K562 (cell line): Measurements from ENCODE around the gene ARV1. TPM values are rescaled to one million over a fixed set of nuclear protein-coding genes. Genes with fewer than 3 reads are reported as not detected.
A peak's percentile ranks its signal among the peaks of the same experiment; 100 is the strongest.

ENCODE experiments used
- ARID2 ChIP-seq: fragments of 450-650 bp; IDR thresholded peaks from 2 replicates; pipeline ENCODE4 v1.6.1; 2017; ENCODE audit warnings: antibody characterized with exemption, mild to moderate bottlenecking
- ATF1 ChIP-seq, 2 experiments: fragments of 450-650 bp in 1 of 2; IDR thresholded peaks; 2 replicates each; pipeline ENCODE4 v1.6.1; 2016; ENCODE audit warnings: missing compliant biosample characterization in 1 of 2, missing genetic modification characterization in 1 of 2
- EZH2 ChIP-seq: IDR thresholded peaks from 2 replicates; pipeline ENCODE4 v1.6.1; 2012; ENCODE audit warnings: low read depth, mild to moderate bottlenecking, inconsistent platforms, low read length, borderline replicate concordance
- HDAC1 ChIP-seq, 2 experiments: fragments of 450-650 bp; IDR thresholded peaks; 2 replicates each; pipeline ENCODE4 v1.6.1; 2016 to 2017; ENCODE audit warnings: inconsistent platforms in 1 of 2, mild to moderate bottlenecking in 1 of 2, moderate library complexity in 1 of 2
- KLF6 ChIP-seq: fragments of 250-450 bp; sonication (Bioruptor Pico); IDR thresholded peaks from 2 replicates; pipeline ENCODE4 v1.4.0; 2020; ENCODE audit warnings: mild to moderate bottlenecking, moderate library complexity, borderline replicate concordance
- MYNN ChIP-seq, 2 experiments: sonication (generic); formaldehyde crosslinking in 1 of 2; IDR thresholded peaks; 2 replicates each; pipeline versions ENCODE4 v1.5.0 to v1.6.1; 2016 to 2020; ENCODE audit warnings: antibody characterized with exemption in 1 of 2, missing genetic modification reagents in 1 of 2
- PCBP2 ChIP-seq: fragments of 200-400 bp; formaldehyde crosslinking; IDR thresholded peaks from 2 replicates; pipeline ENCODE4 v1.6.1; 2018; ENCODE audit warnings: low read length, low read depth, mild to moderate bottlenecking, moderate library complexity; ENCODE audit not compliant: poor library complexity, severe bottlenecking
- RCOR1 ChIP-seq, 2 experiments: IDR thresholded peaks; 2 replicates each; pipeline ENCODE4 v1.6.1; 2012; ENCODE audit warnings: low read depth in 2 of 2, low read length in 2 of 2, borderline replicate concordance in 1 of 2, improper control_type of control experiment in 1 of 2
- TAF9B ChIP-seq: fragments of 450-650 bp; IDR thresholded peaks from 2 replicates; pipeline ENCODE4 v1.6.1; 2018; ENCODE audit warnings: mild to moderate bottlenecking; ENCODE audit not compliant: partially characterized antibody
- TBL1XR1 ChIP-seq, 2 experiments: IDR thresholded peaks; 2 replicates each; pipeline ENCODE4 v1.6.1; 2012; ENCODE audit warnings: improper control_type of control experiment in 2 of 2, low read length in 2 of 2, mild to moderate bottlenecking in 1 of 2
- U2AF2 ChIP-seq: fragments of 200-400 bp; formaldehyde crosslinking; optimal IDR thresholded peaks from 2 replicates; pipeline ENCODE3; 2017; ENCODE audit warnings: low read depth, mild to moderate bottlenecking, low read length
- ZNF253 ChIP-seq: fragments of 250-450 bp; sonication (Bioruptor Pico); conservative IDR thresholded peaks from 2 replicates; pipeline ENCODE4 v1.6.1; 2021; ENCODE audit warnings: mild to moderate bottlenecking
- ZNF780A ChIP-seq: fragments of 250-450 bp; sonication (Bioruptor Pico); IDR thresholded peaks from 2 replicates; pipeline ENCODE4 v1.5.0; 2021; ENCODE audit warnings: mild to moderate bottlenecking
- polyA plus RNA-seq, 8 experiments: library from polyadenylated mRNA; depleted of rRNA in 4 of 8; stranded (reverse) in 5 of 8; unstranded in 3 of 8; fragments of >200 nt; fragmentation: Nextera tagmentation in 2 of 8; fragmentation: Illumina TruSeq in 1 of 8; extraction: Ambion mirVana in 2 of 8; extraction: Trizol in 1 of 8; gene quantifications; 2 replicates each; pipeline versions ENCODE4 v1.2.1 to v1.2.3, GENCODE V29; 2011 to 2014; ENCODE audit warnings: inconsistent platforms in 1 of 8, missing spikeins in 1 of 8
- total RNA-seq, 7 experiments: library from RNA; depleted of rRNA in 6 of 7; stranded (reverse); fragments of >200 nt in 6 of 7; fragmentation: Illumina TruSeq in 2 of 7; extraction: Trizol in 2 of 7; gene quantifications; 2 replicates each; pipeline versions ENCODE4 v1.2.1 to v1.2.3, GENCODE V29; 2011 to 2021; ENCODE audit warnings: low replicate concordance in 1 of 7
- TF ChIP-seq, protein P1 (sequence below): sonication (generic); formaldehyde crosslinking; IDR thresholded peaks from 2 replicates; pipeline ENCODE4 v1.8.0; 2022; ENCODE audit warnings: missing genetic modification reagents, mild to moderate bottlenecking, borderline replicate concordance
- TF ChIP-seq, protein P2 (sequence below): fragments of 450-650 bp; IDR thresholded peaks from 2 replicates; pipeline ENCODE4 v1.6.1; 2014; ENCODE audit warnings: low read depth, mild to moderate bottlenecking, moderate library complexity, borderline replicate concordance
- TF ChIP-seq, protein P3 (sequence below): fragments of 200-800 bp; sonication (Bioruptor generic); IDR thresholded peaks from 2 replicates; pipeline ENCODE4 v1.6.1; 2017; ENCODE audit warnings: missing genetic modification characterization, missing compliant biosample characterization
- TF ChIP-seq, protein P4 (sequence below): sonication (generic); formaldehyde crosslinking; IDR thresholded peaks from 2 replicates; pipeline ENCODE4 v1.8.0; 2022; ENCODE audit warnings: mild to moderate bottlenecking, missing genetic modification reagents

Gene ARV1
- total and polyA plus RNA-seq, 9 of the 15 experiments (the other 6 are each of a cell fraction or from before 2014, with no cell fraction given): 54.8 to 139 (median 74.0) TPM

DNA sequence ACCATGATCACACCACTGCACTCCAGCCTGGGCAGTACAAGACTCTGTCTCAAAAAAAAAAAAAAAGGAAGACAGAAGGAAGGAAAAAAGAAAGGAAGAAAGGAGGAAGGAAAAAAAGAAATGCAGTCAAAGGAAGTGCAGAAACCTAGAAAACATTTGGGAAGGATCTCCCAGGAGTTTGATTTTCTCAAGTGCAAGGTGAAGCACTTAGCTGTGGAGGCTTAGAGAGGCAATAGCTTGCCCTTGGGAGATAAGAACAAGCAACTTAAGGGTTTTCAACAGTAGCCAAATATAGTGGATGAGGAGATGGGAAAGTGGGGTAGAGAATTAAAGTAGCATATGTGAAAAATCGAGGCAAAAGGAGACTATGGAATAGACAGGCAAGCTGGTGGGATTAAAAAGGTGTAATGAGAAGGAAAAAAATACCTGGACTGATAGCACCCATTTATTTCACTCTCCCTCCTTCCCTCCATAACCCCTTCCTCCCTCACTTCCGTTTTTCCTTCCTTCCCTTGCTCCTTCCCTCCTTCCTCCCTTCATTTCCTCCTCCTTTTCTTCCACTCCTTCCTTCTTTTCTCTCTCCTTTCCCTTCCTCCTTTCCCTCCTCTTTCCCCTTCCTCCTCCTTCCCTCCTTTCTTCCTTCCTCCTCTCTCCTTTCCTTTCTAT is 68.0 kb downstream of the ARV1 start (continued):
- TF ChIP-seq, protein P1, sequence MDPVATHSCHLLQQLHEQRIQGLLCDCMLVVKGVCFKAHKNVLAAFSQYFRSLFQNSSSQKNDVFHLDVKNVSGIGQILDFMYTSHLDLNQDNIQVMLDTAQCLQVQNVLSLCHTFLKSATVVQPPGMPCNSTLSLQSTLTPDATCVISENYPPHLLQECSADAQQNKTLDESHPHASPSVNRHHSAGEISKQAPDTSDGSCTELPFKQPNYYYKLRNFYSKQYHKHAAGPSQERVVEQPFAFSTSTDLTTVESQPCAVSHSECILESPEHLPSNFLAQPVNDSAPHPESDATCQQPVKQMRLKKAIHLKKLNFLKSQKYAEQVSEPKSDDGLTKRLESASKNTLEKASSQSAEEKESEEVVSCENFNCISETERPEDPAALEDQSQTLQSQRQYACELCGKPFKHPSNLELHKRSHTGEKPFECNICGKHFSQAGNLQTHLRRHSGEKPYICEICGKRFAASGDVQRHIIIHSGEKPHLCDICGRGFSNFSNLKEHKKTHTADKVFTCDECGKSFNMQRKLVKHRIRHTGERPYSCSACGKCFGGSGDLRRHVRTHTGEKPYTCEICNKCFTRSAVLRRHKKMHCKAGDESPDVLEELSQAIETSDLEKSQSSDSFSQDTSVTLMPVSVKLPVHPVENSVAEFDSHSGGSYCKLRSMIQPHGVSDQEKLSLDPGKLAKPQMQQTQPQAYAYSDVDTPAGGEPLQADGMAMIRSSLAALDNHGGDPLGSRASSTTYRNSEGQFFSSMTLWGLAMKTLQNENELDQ (CRISPR knock-in tag): no peak
- TF ChIP-seq TAF9B (no peak), ZNF780A (CRISPR knock-in tag) (no peak), ZNF253 (no peak), ATF1 (CRISPR knock-in tag; IDR thresholded peaks at IDR 0.05) (no peak), ATF1 (tag; IDR thresholded peaks at IDR 0.05) (no peak), RCOR1 (IDR thresholded peaks at IDR 0.05; ENCODE audit: borderline replicate concordance in 1 of 2, low read depth in 2 of 2, low read length in 2 of 2) (peak in 1 of 2 experiments; percentile 36; a peak in 1 of 4 replicates), EZH2 (no peak), KLF6 (peak; percentile 48; the same call in 1 of the 2 replicates), U2AF2 (no peak), PCBP2 (peak; percentile 99), HDAC1 (IDR thresholded peaks at IDR 0.05) (peak in 1 of 2 experiments; percentile 62; a peak in 1 of 4 replicates), ARID2 (no peak), TBL1XR1 (IDR thresholded peaks at IDR 0.05; ENCODE audit: low read length in 2 of 2) (no peak), MYNN (IDR thresholded peaks at IDR 0.05) (no peak), MYNN (CRISPR knock-in tag; IDR thresholded peaks at IDR 0.05) (no peak)
- TF ChIP-seq, protein P2, sequence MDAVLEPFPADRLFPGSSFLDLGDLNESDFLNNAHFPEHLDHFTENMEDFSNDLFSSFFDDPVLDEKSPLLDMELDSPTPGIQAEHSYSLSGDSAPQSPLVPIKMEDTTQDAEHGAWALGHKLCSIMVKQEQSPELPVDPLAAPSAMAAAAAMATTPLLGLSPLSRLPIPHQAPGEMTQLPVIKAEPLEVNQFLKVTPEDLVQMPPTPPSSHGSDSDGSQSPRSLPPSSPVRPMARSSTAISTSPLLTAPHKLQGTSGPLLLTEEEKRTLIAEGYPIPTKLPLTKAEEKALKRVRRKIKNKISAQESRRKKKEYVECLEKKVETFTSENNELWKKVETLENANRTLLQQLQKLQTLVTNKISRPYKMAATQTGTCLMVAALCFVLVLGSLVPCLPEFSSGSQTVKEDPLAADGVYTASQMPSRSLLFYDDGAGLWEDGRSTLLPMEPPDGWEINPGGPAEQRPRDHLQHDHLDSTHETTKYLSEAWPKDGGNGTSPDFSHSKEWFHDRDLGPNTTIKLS: no peak
- TF ChIP-seq, protein P3, sequence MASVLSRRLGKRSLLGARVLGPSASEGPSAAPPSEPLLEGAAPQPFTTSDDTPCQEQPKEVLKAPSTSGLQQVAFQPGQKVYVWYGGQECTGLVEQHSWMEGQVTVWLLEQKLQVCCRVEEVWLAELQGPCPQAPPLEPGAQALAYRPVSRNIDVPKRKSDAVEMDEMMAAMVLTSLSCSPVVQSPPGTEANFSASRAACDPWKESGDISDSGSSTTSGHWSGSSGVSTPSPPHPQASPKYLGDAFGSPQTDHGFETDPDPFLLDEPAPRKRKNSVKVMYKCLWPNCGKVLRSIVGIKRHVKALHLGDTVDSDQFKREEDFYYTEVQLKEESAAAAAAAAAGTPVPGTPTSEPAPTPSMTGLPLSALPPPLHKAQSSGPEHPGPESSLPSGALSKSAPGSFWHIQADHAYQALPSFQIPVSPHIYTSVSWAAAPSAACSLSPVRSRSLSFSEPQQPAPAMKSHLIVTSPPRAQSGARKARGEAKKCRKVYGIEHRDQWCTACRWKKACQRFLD (CRISPR knock-in tag): no peak
- TF ChIP-seq, protein P4, sequence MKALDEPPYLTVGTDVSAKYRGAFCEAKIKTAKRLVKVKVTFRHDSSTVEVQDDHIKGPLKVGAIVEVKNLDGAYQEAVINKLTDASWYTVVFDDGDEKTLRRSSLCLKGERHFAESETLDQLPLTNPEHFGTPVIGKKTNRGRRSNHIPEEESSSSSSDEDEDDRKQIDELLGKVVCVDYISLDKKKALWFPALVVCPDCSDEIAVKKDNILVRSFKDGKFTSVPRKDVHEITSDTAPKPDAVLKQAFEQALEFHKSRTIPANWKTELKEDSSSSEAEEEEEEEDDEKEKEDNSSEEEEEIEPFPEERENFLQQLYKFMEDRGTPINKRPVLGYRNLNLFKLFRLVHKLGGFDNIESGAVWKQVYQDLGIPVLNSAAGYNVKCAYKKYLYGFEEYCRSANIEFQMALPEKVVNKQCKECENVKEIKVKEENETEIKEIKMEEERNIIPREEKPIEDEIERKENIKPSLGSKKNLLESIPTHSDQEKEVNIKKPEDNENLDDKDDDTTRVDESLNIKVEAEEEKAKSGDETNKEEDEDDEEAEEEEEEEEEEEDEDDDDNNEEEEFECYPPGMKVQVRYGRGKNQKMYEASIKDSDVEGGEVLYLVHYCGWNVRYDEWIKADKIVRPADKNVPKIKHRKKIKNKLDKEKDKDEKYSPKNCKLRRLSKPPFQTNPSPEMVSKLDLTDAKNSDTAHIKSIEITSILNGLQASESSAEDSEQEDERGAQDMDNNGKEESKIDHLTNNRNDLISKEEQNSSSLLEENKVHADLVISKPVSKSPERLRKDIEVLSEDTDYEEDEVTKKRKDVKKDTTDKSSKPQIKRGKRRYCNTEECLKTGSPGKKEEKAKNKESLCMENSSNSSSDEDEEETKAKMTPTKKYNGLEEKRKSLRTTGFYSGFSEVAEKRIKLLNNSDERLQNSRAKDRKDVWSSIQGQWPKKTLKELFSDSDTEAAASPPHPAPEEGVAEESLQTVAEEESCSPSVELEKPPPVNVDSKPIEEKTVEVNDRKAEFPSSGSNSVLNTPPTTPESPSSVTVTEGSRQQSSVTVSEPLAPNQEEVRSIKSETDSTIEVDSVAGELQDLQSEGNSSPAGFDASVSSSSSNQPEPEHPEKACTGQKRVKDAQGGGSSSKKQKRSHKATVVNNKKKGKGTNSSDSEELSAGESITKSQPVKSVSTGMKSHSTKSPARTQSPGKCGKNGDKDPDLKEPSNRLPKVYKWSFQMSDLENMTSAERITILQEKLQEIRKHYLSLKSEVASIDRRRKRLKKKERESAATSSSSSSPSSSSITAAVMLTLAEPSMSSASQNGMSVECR: no peak
